ENCODE measurements around the gene GTSF1L. TPM values are rescaled to one million over a fixed set of nuclear protein-coding genes. Genes with fewer than 3 reads are reported as not detected.
A peak's percentile ranks its signal among the peaks of the same experiment; 100 is the strongest.

GTSF1L gene
- total RNA-seq, 2 experiments from 2014 or later = not detected

DNA sequence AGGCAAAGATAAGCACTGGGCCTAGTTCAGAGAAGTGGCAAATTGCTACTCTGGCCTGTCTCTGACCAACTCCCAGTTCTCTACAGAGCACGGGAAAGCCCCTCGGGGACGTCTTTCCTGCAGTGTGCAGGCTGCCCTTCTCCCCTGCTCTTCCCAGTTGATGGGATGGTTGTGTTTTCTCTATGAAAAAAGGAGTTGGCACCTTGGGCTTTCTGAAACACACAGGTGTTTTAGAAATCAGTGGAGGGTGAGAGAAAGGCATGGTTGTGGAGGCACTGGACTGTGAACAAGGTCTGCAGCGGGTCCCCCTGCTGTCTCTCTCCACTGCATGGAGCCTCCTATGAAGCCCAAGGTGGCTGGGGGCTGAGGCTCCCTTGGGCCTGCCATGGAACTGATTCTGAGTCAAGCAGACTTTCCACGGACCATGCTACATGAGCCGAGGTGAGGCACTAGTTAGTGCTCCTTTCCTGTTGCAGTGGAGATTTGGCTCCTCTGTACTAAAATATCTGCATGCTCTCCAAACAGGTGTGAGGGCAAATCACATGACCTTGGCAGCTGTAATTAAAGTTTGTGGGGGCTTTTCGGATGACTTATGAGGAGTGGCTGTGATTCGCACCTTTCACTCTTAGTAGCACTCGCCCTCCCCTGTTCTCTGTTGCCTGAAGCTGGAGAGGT lies 16.3 kb downstream of the GTSF1L start:
- H3K4me3 Mint-ChIP-seq = no peak overlapping the region
- intact Hi-C loops (cut with micrococcal nuclease) = no loop called here
- peaks cover 55% of the 10 kb centered on the region for H3K36me3 Mint-ChIP-seq (ENCODE audit: low read depth)
- no peak for DNase-seq
- CTCF ChIA-PET = no interaction called here
- no peaks in the 10 kb centered on the region for H3K27me3 Mint-ChIP-seq (ENCODE audit: low read depth)
- no peak overlapping the region for H3K27ac Mint-ChIP-seq
- no peaks in the 10 kb centered on the region for H3K4me1 Mint-ChIP-seq (ENCODE audit: low read depth)
- H3K9me3 Mint-ChIP-seq = no peaks in the 10 kb centered on the region

DNA sequence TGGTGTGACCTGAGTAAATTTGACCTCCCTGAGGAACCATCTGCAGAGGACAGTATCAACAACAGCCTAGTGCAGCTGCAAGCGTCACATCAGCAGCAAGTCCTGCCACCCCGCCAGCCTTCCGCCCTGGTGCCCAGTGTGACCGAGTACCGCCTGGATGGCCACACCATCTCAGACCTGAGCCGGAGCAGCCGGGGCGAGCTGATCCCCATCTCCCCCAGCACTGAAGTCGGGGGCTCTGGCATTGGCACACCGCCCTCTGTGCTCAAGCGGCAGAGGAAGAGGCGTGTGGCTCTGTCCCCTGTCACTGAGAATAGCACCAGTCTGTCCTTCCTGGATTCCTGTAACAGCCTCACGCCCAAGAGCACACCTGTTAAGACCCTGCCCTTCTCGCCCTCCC lies 24.3 kb downstream of the GTSF1L start:
- no peaks in the 10 kb centered on the region for H3K27me3 Mint-ChIP-seq (ENCODE audit: low read depth)
- intact Hi-C loops (cut with micrococcal nuclease) = no loop called here
- peaks cover 58% of the 10 kb centered on the region for H3K36me3 Mint-ChIP-seq (ENCODE audit: low read depth)
- no peak overlapping the region for H3K27ac Mint-ChIP-seq
- no peak overlapping the region for H3K4me3 Mint-ChIP-seq
- peaks cover 3% of the 10 kb centered on the region for H3K4me1 Mint-ChIP-seq (ENCODE audit: low read depth)
- CTCF ChIA-PET = no interaction called here
- H3K9me3 Mint-ChIP-seq = no peaks in the 10 kb centered on the region
- DNase-seq = no peak

DNA sequence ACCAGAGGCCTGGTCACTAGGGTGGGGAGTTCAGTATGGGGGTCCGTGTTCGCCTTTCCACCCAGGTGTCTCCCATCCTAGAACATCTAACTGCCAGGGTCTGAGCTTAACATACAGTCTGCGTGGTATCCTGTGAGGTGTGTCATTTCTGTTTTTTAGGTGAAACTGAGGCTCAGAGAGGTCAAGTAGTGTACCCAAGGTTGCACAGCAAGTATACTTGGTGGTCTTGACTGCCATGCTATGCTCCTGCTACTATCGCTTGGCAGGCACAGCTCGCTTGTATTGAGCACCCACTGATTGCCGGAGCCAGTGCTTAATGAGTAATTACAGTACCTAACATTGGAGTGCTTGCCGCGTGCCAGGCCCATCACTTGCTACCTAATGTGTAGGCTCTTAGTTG lies 26.2 kb downstream of the GTSF1L start:
- Mint-ChIP-seq H3K27me3 (ENCODE audit: low read depth) (no peaks in the 10 kb centered on the region), H3K27ac (no peak overlapping the region), H3K4me1 (ENCODE audit: low read depth) (peaks cover 3% of the 10 kb centered on the region), H3K4me3 (no peak overlapping the region), H3K9me3 (no peaks in the 10 kb centered on the region), H3K36me3 (ENCODE audit: low read depth) (peaks cover 56% of the 10 kb centered on the region)
- no peak for DNase-seq
- CTCF ChIA-PET = no interaction called here
- intact Hi-C loops (cut with micrococcal nuclease) = no loop called here

DNA sequence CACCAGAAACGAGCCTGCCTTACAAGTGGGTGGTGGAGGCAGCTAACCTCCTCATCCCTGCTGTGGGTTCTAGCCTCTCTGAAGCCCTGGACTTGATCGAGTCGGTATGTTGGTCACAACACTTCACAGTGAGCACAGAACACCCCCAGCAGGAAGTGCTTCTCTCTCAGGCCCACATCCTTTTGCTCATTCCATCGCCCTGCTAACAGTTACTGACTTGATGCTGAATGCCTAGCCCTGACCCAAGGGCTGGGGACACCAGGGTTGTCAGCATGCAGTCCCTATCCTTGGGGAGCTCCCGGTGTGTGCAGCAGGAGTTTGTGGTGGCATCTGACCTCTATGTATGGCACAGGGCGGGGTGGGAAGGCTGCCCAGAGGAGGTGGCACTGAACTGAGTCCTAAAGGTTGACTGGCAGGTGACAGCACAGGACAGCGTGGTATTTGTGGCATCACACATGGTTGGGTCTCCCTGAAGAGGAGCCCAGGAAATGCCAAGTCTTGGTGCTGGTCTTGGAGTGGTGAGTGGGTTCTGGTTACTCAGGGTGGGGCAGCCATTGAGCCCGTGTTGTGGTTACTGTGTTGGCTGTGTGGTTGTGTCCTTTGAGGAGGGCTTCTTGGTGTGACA lies 26.7 kb downstream of the GTSF1L start:
- Mint-ChIP-seq H3K9me3 (no peaks in the 10 kb centered on the region), H3K4me3 (no peak overlapping the region), H3K36me3 (ENCODE audit: low read depth) (peaks cover 51% of the 10 kb centered on the region), H3K4me1 (ENCODE audit: low read depth) (peaks cover 3% of the 10 kb centered on the region), H3K27ac (no peak overlapping the region), H3K27me3 (ENCODE audit: low read depth) (no peaks in the 10 kb centered on the region)
- intact Hi-C loops (cut with micrococcal nuclease) = no loop called here
- no peak for DNase-seq
- CTCF ChIA-PET = no interaction called here

DNA sequence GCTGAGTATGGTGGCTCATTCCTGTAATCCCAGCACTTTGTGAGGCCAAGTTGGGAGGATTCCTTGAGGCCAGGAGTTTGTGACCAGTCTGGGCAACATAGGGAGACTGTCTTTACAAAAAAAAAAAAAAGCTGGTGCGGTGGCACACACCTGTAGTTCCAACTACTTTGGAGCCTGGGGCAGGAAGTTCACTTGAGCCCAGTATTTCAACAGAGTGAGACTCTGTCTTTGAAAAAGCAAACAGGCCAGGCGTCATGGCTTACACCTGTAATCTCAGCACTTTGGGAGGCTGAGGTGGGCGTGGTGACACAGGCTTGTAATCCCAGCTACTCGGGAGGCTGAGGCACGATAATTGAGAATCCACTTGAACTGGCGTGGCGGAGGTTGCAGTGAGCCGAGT lies 31.2 kb downstream of the GTSF1L start:
- no peaks in the 10 kb centered on the region for H3K27me3 Mint-ChIP-seq (ENCODE audit: low read depth)
- CTCF ChIA-PET = no interaction called here
- H3K27ac Mint-ChIP-seq = no peak overlapping the region
- intact Hi-C loops (cut with micrococcal nuclease) = no loop called here
- H3K9me3 Mint-ChIP-seq = no peaks in the 10 kb centered on the region
- H3K4me1 Mint-ChIP-seq (ENCODE audit: low read depth) = peaks cover 3% of the 10 kb centered on the region
- peaks cover 31% of the 10 kb centered on the region for H3K36me3 Mint-ChIP-seq (ENCODE audit: low read depth)
- H3K4me3 Mint-ChIP-seq = no peak overlapping the region
- DNase-seq = no peak

DNA sequence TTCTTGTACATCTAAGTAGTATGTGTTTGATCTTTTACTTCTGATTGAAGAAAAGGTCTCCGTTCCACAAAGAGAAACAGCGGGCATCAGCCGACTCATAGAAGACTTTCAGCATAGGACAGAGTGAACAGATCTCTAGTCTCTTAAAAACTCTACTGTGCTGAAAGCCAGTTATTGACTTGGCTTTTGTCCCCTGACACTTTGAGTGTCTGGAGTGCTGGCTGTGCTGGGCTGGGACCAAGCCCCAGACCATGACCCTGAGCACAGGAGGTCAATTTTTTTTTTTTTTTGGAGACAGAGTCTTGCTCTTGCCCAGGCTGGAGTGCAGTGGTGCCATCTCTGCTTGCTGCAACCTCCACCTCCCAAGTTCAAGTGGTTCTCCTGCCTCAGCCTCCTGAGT lies 32.0 kb downstream of the GTSF1L start:
- H3K4me1 Mint-ChIP-seq (ENCODE audit: low read depth) = peaks cover 5% of the 10 kb centered on the region
- intact Hi-C loops (cut with micrococcal nuclease) = no loop called here
- H3K4me3 Mint-ChIP-seq = no peak overlapping the region
- CTCF ChIA-PET = no interaction called here
- H3K9me3 Mint-ChIP-seq = no peaks in the 10 kb centered on the region
- H3K27ac Mint-ChIP-seq = no peak overlapping the region
- peaks cover 25% of the 10 kb centered on the region for H3K36me3 Mint-ChIP-seq (ENCODE audit: low read depth)
- no peak for DNase-seq
- no peaks in the 10 kb centered on the region for H3K27me3 Mint-ChIP-seq (ENCODE audit: low read depth)

DNA sequence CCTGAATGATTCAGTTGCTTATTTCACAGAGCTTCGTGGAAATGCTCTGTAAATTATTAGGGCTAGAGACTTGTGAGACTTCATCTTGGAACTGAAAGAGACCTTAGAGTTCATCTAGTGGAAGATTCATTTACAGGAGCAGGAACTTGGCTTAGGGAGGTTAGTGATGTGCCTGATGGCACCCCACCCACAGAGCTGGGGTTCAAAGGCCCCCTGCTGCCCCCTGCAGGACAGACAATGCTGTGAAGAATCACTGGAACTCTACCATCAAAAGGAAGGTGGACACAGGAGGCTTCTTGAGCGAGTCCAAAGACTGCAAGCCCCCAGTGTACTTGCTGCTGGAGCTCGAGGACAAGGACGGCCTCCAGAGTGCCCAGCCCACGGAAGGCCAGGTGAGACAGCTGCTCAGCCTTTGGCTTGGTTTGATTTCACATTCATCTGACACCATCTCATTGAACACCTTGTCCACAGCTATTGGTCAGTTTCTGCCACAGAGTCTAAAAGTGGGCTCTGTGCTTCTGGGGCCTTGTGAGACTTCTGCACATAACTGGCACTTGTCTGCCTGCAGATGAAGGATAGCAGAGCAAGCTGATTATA lies 34.8 kb downstream of the GTSF1L start:
- Mint-ChIP-seq H3K27ac (no peak overlapping the region), H3K4me1 (ENCODE audit: low read depth) (peaks cover 15% of the 10 kb centered on the region), H3K36me3 (ENCODE audit: low read depth) (peaks cover 30% of the 10 kb centered on the region), H3K9me3 (no peaks in the 10 kb centered on the region), H3K27me3 (ENCODE audit: low read depth) (no peaks in the 10 kb centered on the region), H3K4me3 (no peak overlapping the region)
- CTCF ChIA-PET = interaction anchor here (0.6 to 1.8 kb wide), 11 partner anchors 11 to 242 kb away, joined by 3 to 24 read pairs (median 4); partner anchors contain the start of gene MYBL2
- intact Hi-C loops (cut with micrococcal nuclease) = loop anchor here (1.0 kb wide), 2 partner anchors 154 to 243 kb away; no protein-coding TSS in a partner anchor
- DNase-seq = peak; percentile 76

DNA sequence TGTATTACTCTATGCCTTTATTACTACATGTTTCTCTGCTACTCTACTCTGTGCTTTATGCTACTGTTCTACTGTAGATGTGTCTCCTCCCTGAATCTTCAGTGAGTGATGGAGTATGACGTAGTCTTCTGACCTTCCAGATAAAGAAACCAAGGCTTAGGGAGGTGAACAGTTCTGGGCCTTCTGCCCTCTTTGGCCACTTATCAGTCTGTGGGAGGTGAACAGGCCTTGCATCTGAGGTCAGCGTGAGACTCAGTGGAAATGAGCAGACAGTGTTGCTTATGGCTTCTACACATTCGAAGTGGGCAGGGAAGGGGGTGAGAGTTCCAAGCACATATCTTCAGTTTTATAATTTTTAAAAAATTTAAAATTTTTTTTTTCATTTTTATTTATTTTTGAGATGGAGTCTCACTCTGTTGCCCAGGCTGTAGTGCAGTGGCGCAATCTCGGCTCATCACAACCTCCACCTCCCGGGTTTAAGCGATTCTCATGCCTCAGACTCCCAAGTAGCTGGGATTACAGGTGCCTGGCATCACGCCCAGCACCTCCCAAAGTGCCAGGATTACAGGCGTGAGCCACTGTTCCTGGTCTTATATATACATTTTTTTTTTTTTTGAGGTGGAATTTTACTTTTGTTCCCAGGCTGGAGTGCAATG lies 35.7 kb downstream of the GTSF1L start:
- intact Hi-C loops (cut with micrococcal nuclease) = no loop called here
- H3K27ac Mint-ChIP-seq = no peak overlapping the region

DNA sequence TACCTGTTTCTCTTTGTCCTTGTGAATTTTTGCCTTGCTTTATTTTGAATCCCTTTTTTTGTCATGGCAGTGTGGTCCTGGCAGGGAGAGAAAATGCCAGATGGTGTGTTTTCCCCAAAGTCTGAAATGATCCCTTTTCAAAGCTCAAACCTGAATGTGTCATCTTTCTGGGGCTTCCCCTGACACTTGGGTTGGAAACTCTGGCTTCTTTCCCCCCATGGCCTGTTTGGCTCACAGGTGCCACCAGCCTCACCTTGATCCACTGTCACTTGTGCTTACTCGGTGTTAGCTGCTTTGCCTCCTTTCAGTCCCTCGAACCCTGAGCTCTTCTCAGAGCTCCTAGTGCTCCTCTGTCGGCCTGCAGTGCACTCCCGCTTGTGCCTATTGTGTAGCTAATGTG lies 37.6 kb downstream of the GTSF1L start:
- Mint-ChIP-seq H3K4me3 (no peak overlapping the region), H3K27ac (peak overlapping the region; percentile 40)

More for the DNA sequence above, 35.7 kb downstream of the GTSF1L start:
- CTCF ChIA-PET = interaction anchor here (0.6 to 1.8 kb wide), 7 partner anchors 24 to 241 kb away, joined by 3 to 24 read pairs (median 4); partner anchors contain the start of gene MYBL2
- H3K4me3 Mint-ChIP-seq = no peak overlapping the region
- no peaks in the 10 kb centered on the region for H3K27me3 Mint-ChIP-seq (ENCODE audit: low read depth)
- DNase-seq = no peak
- H3K36me3 Mint-ChIP-seq (ENCODE audit: low read depth) = peaks cover 34% of the 10 kb centered on the region
- peaks cover 15% of the 10 kb centered on the region for H3K4me1 Mint-ChIP-seq (ENCODE audit: low read depth)
- no peaks in the 10 kb centered on the region for H3K9me3 Mint-ChIP-seq

DNA sequence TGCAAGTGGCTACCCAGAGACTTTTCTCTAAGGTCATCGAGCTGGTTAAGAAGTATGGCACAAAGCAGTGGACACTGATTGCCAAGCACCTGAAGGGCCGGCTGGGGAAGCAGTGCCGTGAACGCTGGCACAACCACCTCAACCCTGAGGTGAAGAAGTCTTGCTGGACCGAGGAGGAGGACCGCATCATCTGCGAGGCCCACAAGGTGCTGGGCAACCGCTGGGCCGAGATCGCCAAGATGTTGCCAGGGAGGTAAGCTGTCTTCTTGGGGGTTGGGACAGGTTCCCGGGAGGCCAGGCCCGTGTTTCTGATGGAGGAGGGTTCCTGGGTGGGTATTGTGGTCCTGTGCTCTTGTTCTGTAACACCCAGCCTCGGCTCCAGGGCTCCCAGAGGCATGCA lies 40.0 kb downstream of the GTSF1L start:
- Mint-ChIP-seq H3K27me3 (ENCODE audit: low read depth) (no peaks in the 10 kb centered on the region), H3K4me3 (no peak overlapping the region), H3K4me1 (ENCODE audit: low read depth) (peaks cover 21% of the 10 kb centered on the region), H3K27ac (no peak overlapping the region), H3K36me3 (ENCODE audit: low read depth) (peaks cover 45% of the 10 kb centered on the region), H3K9me3 (no peaks in the 10 kb centered on the region)
- no peak for DNase-seq
- CTCF ChIA-PET = no interaction called here
- intact Hi-C loops (cut with micrococcal nuclease) = no loop called here

More for the DNA sequence above, 37.6 kb downstream of the GTSF1L start:
- H3K9me3 Mint-ChIP-seq = no peaks in the 10 kb centered on the region
- no peaks in the 10 kb centered on the region for H3K27me3 Mint-ChIP-seq (ENCODE audit: low read depth)
- DNase-seq = peak; percentile 60
- intact Hi-C loops (cut with micrococcal nuclease) = loop anchor here (2.0 kb wide), 1 partner anchor 240 kb away; no protein-coding TSS in a partner anchor
- peaks cover 34% of the 10 kb centered on the region for H3K36me3 Mint-ChIP-seq (ENCODE audit: low read depth)
- CTCF ChIA-PET = interaction anchor here (0.8 to 1.4 kb wide), 4 partner anchors 32 to 151 kb away, joined by 3 to 8 read pairs (median 4); no protein-coding TSS in a partner anchor
- peaks cover 15% of the 10 kb centered on the region for H3K4me1 Mint-ChIP-seq (ENCODE audit: low read depth)

DNA sequence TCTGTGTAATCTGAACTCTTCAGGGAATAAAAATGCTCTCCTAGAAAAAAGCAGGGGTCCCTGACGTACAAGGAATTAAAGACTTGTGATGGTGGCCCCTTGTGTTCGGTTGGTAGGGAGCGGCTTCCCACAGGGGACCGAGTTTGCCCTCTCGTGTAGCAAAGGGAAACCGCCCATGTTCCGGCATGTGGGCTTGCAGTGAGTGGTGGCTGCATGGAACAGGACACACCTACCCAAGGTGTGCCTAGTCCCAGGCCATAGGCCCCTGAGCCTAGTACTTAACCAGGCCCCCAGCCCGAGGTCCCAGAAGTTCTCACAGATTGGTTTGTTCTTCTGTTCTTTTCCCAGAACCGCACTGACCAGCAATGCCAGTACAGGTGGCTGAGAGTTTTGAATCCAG lies 44.4 kb downstream of the GTSF1L start:
- Mint-ChIP-seq H3K9me3 (no peaks in the 10 kb centered on the region), H3K27ac (no peak overlapping the region), H3K36me3 (ENCODE audit: low read depth) (peaks cover 49% of the 10 kb centered on the region), H3K4me3 (no peak overlapping the region), H3K4me1 (ENCODE audit: low read depth) (peaks cover 15% of the 10 kb centered on the region), H3K27me3 (ENCODE audit: low read depth) (no peaks in the 10 kb centered on the region)
- intact Hi-C loops (cut with micrococcal nuclease) = no loop called here
- CTCF ChIA-PET = no interaction called here
- no peak for DNase-seq

DNA sequence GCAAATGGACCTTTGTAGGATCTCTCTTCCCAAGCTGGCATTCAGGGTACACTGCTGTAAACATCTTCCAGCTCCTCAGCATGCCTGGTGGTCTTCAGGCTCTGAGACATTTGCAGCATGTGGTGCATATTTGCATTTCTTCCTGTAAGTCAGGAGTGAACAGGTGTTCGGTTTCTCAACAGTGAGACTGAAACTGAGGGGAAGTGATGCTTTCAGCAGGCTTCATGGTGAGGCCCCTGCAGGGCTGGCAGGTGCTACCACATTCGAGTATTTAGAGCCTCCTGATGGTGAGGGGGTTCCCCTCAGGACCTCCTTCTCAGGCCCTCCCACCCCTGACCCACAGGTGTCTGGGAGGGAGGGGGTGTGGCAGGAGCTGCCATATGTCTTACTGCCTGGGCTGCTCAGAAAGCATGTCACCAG lies 44.8 kb downstream of the GTSF1L start:
- H3K36me3 Mint-ChIP-seq (ENCODE audit: low read depth) = peaks cover 51% of the 10 kb centered on the region
- DNase-seq = peak; percentile 63
- CTCF ChIA-PET = interaction anchor here (1.0 kb wide), 1 partner anchor 69 kb away, joined by 3 read pairs; no protein-coding TSS in a partner anchor
- H3K9me3 Mint-ChIP-seq = no peaks in the 10 kb centered on the region
- H3K27ac Mint-ChIP-seq = no peak overlapping the region
- H3K27me3 Mint-ChIP-seq (ENCODE audit: low read depth) = no peaks in the 10 kb centered on the region
- H3K4me3 Mint-ChIP-seq = no peak overlapping the region
- H3K4me1 Mint-ChIP-seq (ENCODE audit: low read depth) = peaks cover 15% of the 10 kb centered on the region
- intact Hi-C loops (cut with micrococcal nuclease) = no loop called here
